GM12874 (cell line): ENCODE results near the gene GAP43.

Experiments used
- CTCF ChIP-seq: IDR thresholded peaks from 2 replicates; pipeline ENCODE4 v1.5.1; 2011; ENCODE audit warnings: low read depth, mild to moderate bottlenecking, control low read depth, low read length, moderate library complexity; ENCODE audit not compliant: insufficient read depth

GAP43 gene

GRCh38 chr3:115628075-115628412, 4.7 kb downstream of the GAP43 start:
- no peak for TF ChIP-seq CTCF

GRCh38 chr3:115630850-115631249, 7.5 kb downstream of the GAP43 start:
- TF ChIP-seq CTCF = no peak

GRCh38 chr3:115632026-115632425, 8.7 kb downstream of the GAP43 start:
- no peak for TF ChIP-seq CTCF

GRCh38 chr3:115633467-115633866, 10.2 kb downstream of the GAP43 start:
- no peak for TF ChIP-seq CTCF

GRCh38 chr3:115634052-115634451, 10.7 kb downstream of the GAP43 start:
- no peak for TF ChIP-seq CTCF

GRCh38 chr3:115635406-115635805, 12.1 kb downstream of the GAP43 start:
- no peak for TF ChIP-seq CTCF

- TF ChIP-seq CTCF = no peak
Measured at GRCh38 chr3:115638241-115638640, 14.9 kb downstream of the GAP43 start.

- TF ChIP-seq CTCF = no peak
Measured at GRCh38 chr3:115638991-115639390, 15.7 kb downstream of the GAP43 start.
